Activated naive CD4-positive, alpha-beta T cell treated with anti-CD3 and anti-CD28 coated beads, Interleukin-2, amount 50 U/mL, for 24 hours (primary cell): ENCODE measurements around the gene ATF6B.
"Not testable (repeated sequence)": the region's sequence is repeated elsewhere in the genome, so short reads cannot be mapped to it uniquely, and the experiment has no call there.

Experiments
- H3K27ac Mint-ChIP-seq: one replicate; pipeline ENCODE4 v1.8.0; 2021; ENCODE audit warnings: mild to moderate bottlenecking, mixed read lengths
- H3K27me3 Mint-ChIP-seq: one replicate; pipeline ENCODE4 v1.8.0; 2021; ENCODE audit warnings: mixed read lengths
- H3K36me3 Mint-ChIP-seq: one replicate; pipeline ENCODE4 v1.8.0; 2021; ENCODE audit warnings: mixed read lengths
- H3K4me1 Mint-ChIP-seq: one replicate; pipeline ENCODE4 v1.8.0; 2021; ENCODE audit warnings: mixed read lengths
- H3K4me3 Mint-ChIP-seq: one replicate; pipeline ENCODE4 v1.8.0; 2021; ENCODE audit warnings: mild to moderate bottlenecking, mixed read lengths
- H3K9me3 Mint-ChIP-seq: one replicate; pipeline ENCODE4 v1.8.0; 2021; ENCODE audit warnings: mixed read lengths

ATF6B gene

GRCh38 chr6:32108094-32108627 lies 19.9 kb downstream of the ATF6B start:
- H3K9me3 Mint-ChIP-seq: no peaks in the 10 kb centered on the region
- no peaks in the 10 kb centered on the region for H3K27me3 Mint-ChIP-seq
- peaks cover 36% of the 10 kb centered on the region for H3K4me1 Mint-ChIP-seq
- H3K27ac Mint-ChIP-seq: peak overlapping the region; percentile 53
- H3K4me3 Mint-ChIP-seq: peak overlapping the region; percentile 56
- no peaks in the 10 kb centered on the region for H3K36me3 Mint-ChIP-seq

DNA sequence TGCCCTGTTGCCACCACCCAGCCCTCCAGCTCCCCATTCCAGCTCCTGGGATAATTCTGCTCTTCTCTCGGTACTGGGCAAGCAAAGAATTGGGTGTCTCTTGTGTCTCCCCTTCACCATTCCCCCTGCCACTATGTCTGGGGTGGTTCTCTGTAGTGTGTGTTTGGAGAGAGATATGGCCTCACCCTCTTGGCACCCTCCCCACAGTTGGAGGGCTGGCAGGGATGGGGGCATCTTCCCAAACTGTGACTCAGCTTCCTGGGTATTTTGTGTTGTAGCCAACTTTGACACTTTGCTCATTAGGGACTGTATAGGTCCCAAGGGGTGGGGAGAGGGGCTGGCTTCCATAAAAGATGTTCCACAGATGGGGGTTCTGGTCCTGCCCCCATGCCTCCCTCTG lies 20.6 kb downstream of the ATF6B start:
- no peak overlapping the region for H3K27ac Mint-ChIP-seq
- H3K4me3 Mint-ChIP-seq: no peak overlapping the region
- H3K27me3 Mint-ChIP-seq: no peaks in the 10 kb centered on the region
- H3K4me1 Mint-ChIP-seq: peaks cover 36% of the 10 kb centered on the region
- H3K9me3 Mint-ChIP-seq: no peaks in the 10 kb centered on the region
- no peaks in the 10 kb centered on the region for H3K36me3 Mint-ChIP-seq

GRCh38 chr6:32105433-32105832 lies 22.6 kb downstream of the ATF6B start:
- H3K27me3 Mint-ChIP-seq: no peaks in the 10 kb centered on the region
- no peaks in the 10 kb centered on the region for H3K36me3 Mint-ChIP-seq
- no peaks in the 10 kb centered on the region for H3K9me3 Mint-ChIP-seq
- H3K27ac Mint-ChIP-seq: no peak overlapping the region
- peaks cover 36% of the 10 kb centered on the region for H3K4me1 Mint-ChIP-seq
- H3K4me3 Mint-ChIP-seq: no peak overlapping the region

DNA sequence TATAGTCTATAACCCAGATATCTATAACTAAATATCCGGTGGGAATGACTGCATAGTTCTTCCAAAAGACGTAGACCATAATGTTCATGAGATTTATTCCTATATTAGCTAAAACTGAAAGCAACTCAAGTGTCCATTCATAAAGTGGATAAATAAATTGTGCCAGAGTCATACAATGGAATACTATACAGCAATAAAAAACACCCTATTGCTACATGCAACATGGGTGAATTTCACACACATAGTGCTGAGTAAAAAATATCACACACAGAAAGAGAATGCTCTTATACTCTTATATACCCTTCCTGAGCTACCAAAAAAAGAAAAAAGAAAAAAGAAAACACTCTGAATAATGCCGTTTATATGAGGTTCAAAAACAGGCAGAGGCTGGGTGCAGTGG lies 25.8 kb downstream of the ATF6B start:
- Mint-ChIP-seq H3K4me3 (no peak overlapping the region), H3K27ac (no peak overlapping the region), H3K4me1 (peaks cover 7% of the 10 kb centered on the region), H3K27me3 (peaks cover 8% of the 10 kb centered on the region), H3K9me3 (no peaks in the 10 kb centered on the region), H3K36me3 (no peaks in the 10 kb centered on the region)

GRCh38 chr6:32100251-32100650 lies 27.8 kb downstream of the ATF6B start:
- H3K27me3 Mint-ChIP-seq: peaks cover 14% of the 10 kb centered on the region
- H3K4me3 Mint-ChIP-seq: not testable (repeated sequence)

GRCh38 chr6:32097364-32097763 lies 30.7 kb downstream of the ATF6B start:
- H3K4me3 Mint-ChIP-seq: no peak overlapping the region
- no peaks in the 10 kb centered on the region for H3K36me3 Mint-ChIP-seq
- peaks cover 23% of the 10 kb centered on the region for H3K27me3 Mint-ChIP-seq
- H3K9me3 Mint-ChIP-seq: no peaks in the 10 kb centered on the region
- no peak overlapping the region for H3K27ac Mint-ChIP-seq
- H3K4me1 Mint-ChIP-seq: no peaks in the 10 kb centered on the region

More at GRCh38 chr6:32100251-32100650, 27.8 kb downstream of the ATF6B start:
- H3K36me3 Mint-ChIP-seq, H3K27ac Mint-ChIP-seq, H3K9me3 Mint-ChIP-seq, H3K4me1 Mint-ChIP-seq: not testable (repeated sequence)

DNA sequence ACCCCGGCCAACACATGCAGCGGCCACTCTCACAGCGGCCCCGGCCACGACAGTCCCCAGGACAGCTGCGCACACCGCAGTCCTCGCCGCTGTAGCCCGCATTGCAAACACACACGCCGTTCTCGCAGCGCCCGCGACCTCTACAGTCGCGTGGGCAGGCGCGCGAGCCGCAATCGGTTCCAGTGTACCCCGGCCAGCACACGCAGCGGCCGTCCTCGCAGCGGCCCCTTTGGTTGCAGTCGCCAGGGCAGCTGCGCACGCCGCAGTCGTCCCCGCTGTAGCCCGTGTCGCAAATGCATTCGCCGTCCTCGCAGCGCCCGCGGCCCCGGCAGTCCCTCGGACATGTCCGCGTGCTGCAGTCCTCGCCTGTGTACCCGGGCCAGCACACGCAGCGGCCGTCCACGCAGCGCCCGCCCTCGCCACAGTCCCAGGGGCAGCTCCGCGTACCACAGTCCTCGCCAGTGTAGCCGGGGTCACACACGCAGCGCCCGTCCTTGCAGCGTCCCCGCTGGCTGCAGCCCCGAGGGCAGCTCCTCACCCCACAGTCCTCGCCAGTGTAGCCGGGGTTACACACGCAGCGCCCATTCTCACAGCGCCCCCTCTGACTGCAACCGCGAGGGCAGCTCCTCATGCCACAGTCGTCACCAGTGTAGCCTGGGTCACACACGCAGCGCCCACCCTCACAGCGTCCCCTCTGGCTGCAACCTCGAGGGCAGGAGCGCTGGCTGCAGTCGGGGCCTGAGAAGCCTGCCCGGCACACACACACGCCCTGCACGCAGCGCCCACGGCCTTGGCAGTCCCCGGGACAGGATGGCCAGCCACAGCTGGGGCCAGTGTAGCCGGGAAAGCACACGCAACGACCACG lies 31.4 kb downstream of the ATF6B start:
- Mint-ChIP-seq H3K4me1 (no peaks in the 10 kb centered on the region), H3K4me3 (no peak overlapping the region), H3K9me3 (no peaks in the 10 kb centered on the region), H3K36me3 (no peaks in the 10 kb centered on the region), H3K27me3 (peaks cover 25% of the 10 kb centered on the region), H3K27ac (no peak overlapping the region)

- H3K9me3 Mint-ChIP-seq: no peaks in the 10 kb centered on the region
- peaks cover 25% of the 10 kb centered on the region for H3K27me3 Mint-ChIP-seq
- H3K4me3 Mint-ChIP-seq: no peak overlapping the region
- H3K4me1 Mint-ChIP-seq: no peaks in the 10 kb centered on the region
- H3K27ac Mint-ChIP-seq: no peak overlapping the region
- H3K36me3 Mint-ChIP-seq: no peaks in the 10 kb centered on the region
Observed at GRCh38 chr6:32096087-32096393, 32.0 kb downstream of the ATF6B start.

DNA sequence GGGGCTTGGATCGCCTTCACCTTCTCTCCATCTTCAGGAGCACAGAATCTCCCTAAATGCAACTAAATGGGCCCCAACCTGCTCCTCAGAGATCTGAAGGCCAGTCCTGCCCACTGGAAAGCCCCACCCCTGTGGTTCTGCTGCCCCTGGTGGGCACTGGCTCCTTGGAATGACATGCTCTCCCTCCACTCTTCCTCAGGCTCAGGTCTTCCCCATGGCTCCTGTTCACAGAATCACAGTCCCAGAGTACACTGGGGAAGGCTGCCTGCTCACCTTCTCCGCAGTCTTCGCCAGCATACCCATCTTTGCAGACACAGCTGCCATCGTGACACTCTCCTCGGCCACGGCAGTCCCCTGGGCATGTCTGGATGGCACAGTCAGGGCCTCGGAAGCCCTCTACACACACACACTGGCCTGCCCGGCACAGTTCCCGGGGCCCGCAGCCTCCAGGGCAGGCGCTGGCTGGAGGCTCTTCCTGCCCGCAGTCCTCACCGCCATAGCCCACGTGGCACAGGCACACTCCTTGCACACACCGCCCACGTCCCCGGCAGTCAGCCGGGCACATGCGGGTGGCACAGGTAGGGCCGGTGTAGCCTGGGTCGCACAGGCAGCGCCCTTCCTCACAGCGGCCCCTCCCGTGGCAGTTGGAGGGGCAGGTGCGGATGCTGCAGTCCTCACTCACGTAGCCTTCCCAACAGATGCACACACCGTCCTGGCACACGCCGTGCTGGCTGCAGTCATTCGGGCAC lies 32.5 kb downstream of the ATF6B start:
- peaks cover 25% of the 10 kb centered on the region for H3K27me3 Mint-ChIP-seq
- H3K4me3 Mint-ChIP-seq: no peak overlapping the region

DNA sequence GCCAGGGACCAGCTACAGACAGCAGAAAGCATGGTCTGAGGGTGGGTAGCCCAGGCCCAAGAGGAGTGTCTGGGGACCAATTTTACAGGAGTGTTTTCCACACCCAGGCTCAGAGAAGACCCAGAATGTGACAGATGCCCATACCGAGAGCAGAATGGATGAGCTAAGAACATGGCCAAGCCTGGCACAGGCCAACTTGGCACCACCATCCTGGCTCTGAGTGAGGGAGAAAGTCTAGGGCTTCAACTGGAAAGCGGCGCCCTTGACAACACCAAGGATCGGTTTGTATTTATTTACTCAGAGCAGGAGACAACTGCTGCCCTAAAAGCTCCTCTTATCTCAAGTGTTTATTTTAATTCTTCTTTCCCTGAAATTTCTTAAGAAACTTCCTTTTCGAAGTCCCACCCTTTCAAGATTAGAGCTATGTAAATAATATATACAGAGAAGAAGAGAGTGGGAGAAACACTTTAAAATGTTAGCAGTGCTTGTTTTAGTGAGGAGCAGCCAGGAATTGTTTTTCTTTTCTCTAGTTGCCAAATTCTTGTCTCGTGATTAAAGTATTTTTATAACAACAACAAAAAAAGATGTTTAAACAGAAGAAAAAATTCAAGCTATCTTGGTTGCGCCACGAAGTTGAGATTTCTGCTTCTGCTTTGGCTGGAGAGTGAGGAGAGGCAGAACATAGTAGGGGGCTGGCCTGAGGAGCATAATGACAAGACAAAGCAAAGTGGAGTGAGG lies 35.1 kb downstream of the ATF6B start:
- Mint-ChIP-seq H3K4me1 (no peaks in the 10 kb centered on the region), H3K4me3 (no peak overlapping the region), H3K9me3 (no peaks in the 10 kb centered on the region), H3K36me3 (no peaks in the 10 kb centered on the region), H3K27ac (no peak overlapping the region), H3K27me3 (peaks cover 17% of the 10 kb centered on the region)

More for the DNA sequence above, 32.5 kb downstream of the ATF6B start:
- Mint-ChIP-seq H3K36me3 (no peaks in the 10 kb centered on the region), H3K4me1 (no peaks in the 10 kb centered on the region), H3K27ac (no peak overlapping the region), H3K9me3 (no peaks in the 10 kb centered on the region)

GRCh38 chr6:32089082-32089828 lies 38.8 kb downstream of the ATF6B start:
- H3K4me3 Mint-ChIP-seq: no peak overlapping the region
- no peaks in the 10 kb centered on the region for H3K36me3 Mint-ChIP-seq
- H3K27me3 Mint-ChIP-seq: peaks cover 11% of the 10 kb centered on the region
- no peak overlapping the region for H3K27ac Mint-ChIP-seq
- H3K9me3 Mint-ChIP-seq: no peaks in the 10 kb centered on the region
- peaks cover 8% of the 10 kb centered on the region for H3K4me1 Mint-ChIP-seq

GRCh38 chr6:32088487-32089049 lies 39.5 kb downstream of the ATF6B start:
- H3K9me3 Mint-ChIP-seq: no peaks in the 10 kb centered on the region
- peaks cover 10% of the 10 kb centered on the region for H3K27me3 Mint-ChIP-seq
- peak overlapping the region; percentile 19 for H3K4me3 Mint-ChIP-seq
- H3K27ac Mint-ChIP-seq: no peak overlapping the region
- H3K36me3 Mint-ChIP-seq: no peaks in the 10 kb centered on the region
- H3K4me1 Mint-ChIP-seq: peaks cover 8% of the 10 kb centered on the region

GRCh38 chr6:32087574-32088486 lies 40.2 kb downstream of the ATF6B start:
- H3K36me3 Mint-ChIP-seq: no peaks in the 10 kb centered on the region
- peaks cover 7% of the 10 kb centered on the region for H3K27me3 Mint-ChIP-seq
- peak overlapping the region; percentile 19 for H3K4me3 Mint-ChIP-seq
- H3K27ac Mint-ChIP-seq: no peak overlapping the region
- H3K9me3 Mint-ChIP-seq: no peaks in the 10 kb centered on the region
- H3K4me1 Mint-ChIP-seq: peaks cover 8% of the 10 kb centered on the region
